Cardiac septum (tissue), 1 donor: ENCODE measurements around the gene S100A10. TPM values are rescaled to one million over a fixed set of nuclear protein-coding genes. Genes with fewer than 3 reads are reported as not detected.

ENCODE experiments used
- DNase-seq: peaks from one replicate; pipeline ENCODE4 v3.0.0-alpha.2; 2020; ENCODE audit warnings: low spot score
- intact Hi-C: fragments of 100-400 bp; cut with DNase I; formaldehyde crosslinking; loops from one replicate; pipeline ENCODE4 v1.14.0; 2022
- total RNA-seq: library from RNA; stranded (reverse); fragmentation: NEBNext Ultra II Directional; extraction: Animal tissue kit (Norgen Biotek cat#: 25700); gene quantifications from one replicate; pipeline ENCODE4 v1.2.1, GENCODE V29; 2021
- donor health status: DM: no; HTN: no; CAD: no.

Gene S100A10
- total RNA-seq, 1 donor from 2014 or later: 131 TPM

DNA sequence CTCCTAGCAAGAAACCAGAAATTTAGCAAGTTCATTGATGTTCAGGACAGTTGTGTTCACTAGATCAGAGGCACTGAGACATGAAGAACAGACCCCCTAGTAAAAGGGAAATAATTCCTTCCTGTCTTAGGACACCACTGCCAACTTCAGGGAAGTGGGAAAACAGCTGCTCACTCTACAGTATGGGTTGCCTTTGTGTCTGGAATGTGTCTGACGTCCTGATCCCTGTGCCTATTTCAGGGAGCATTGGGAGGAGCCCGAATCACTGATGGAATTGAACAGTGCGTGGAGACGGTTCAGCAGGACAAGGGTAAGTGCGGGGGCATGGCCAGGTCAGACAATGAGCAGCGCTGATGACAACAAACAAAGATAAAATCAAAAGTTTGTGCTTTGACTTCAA lies 22.1 kb upstream of the S100A10 start:
- intact Hi-C loops: no loop called here
- DNase-seq: no peak

DNA sequence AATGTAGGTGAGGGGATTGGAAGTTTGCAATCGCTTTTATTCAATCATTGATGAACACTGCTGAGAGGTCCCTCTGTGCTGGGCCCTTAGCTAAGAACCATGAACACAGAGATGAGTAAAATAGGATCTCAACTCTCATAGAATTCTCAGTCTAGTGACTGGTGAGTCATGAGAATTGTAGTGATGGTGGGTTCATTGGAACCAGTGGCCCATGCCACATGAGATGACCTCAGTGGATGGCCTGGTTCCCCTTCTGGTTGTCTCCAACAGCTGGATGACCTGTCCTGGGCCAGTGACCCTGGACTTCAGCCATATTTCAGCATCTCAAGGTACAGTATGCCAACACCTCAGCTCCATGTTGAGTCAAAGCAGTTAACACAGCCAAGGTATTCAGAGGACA lies 21.3 kb upstream of the S100A10 start:
- no peak for DNase-seq
- intact Hi-C loops: no loop called here

DNA sequence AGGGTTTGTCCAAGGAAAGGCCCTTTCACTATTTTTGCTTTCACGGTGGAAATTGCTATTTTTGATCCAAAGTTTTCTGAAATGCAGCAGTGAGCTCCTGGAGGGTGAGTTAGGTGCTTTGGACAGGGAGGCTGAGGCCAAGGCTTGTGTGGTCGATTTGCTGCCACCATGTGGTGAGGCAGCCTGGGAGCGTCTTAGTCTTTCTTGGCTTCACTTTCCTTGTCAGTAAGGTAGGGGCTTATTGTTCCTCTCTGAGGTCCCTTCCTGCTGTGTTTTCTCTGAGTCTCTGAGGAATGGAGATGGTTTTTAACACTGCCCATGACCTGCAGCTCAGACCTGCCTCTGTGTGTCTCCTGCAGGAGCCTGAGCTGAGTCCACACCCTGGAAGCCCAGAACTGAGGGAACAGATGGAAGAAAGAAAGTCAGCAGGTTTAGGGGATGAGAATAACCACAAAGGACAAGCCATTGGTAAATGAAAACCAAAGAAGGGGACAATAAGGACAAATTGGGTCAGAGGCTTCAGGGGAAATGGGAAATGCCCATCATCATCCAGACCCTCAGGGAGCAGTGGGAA lies 20.1 kb upstream of the S100A10 start:
- intact Hi-C loops: no loop called here
- DNase-seq: no peak

DNA sequence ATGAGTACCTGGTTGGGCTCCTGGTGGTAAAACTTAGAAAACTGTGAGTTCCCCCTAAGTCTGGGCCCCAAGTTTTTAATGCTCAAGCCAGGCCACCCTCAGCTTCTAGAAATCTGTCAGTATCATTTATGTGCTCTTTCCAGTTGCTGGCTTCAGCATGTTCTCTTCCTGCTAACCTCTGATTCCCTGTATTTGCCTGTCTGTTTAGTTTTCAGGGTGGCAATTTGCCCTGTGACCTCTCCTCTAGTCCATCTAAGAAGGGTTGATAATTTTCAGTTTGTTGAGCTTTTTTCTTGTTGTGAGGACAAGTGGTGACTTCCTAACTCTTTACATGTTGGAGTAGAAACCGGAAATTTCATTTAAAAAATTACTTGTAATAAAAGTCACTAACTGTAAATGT lies 16.0 kb upstream of the S100A10 start:
- intact Hi-C loops: no loop called here
- no peak for DNase-seq

DNA sequence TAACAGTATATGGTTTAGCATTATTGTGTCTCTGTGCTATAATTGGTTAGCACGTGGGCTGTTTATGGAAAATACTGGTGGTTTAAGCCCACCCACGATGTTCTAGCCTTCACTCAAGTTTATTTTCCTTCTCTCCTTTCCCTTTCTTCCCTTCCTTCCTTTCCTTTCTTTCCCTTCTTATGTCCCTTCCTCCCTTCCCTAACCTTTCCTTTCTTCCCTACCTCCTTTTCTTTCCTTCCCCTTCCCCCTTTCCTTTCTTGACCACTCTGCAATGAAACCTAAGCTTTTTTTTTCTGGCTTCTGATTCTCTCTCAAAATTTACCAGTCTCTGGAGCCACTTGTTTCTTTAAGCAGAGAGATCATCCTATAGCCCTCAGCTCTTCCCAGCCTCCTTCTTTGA lies 13.4 kb upstream of the S100A10 start:
- no peak for DNase-seq
- intact Hi-C loops: no loop called here

DNA sequence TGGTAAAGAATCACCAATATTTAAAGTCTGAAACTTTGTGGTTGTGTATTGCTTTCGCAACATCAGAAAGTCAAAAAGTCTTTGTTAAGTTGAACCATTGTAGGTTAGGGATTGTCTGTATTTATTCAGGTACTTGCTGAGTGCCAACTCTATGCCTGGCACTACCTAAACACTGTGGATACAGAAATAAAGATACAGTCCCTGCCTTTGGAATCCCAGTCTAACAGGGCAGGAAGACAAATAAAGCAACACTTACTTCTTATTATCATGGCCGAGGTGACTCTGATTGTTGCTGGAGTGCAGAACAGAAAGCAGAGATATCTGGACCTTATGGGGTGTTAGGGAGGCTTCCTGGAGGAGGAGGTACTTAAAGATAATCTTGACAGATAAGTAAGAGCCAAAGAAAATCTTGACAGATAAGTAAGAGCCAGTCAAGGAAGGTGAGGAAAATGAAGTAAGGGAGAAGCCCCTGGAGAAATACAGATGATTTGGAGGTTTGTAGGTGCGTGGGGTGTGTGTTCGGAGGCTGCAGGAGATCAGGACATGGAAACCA lies 11.8 kb upstream of the S100A10 start:
- intact Hi-C loops: no loop called here
- no peak for DNase-seq

DNA sequence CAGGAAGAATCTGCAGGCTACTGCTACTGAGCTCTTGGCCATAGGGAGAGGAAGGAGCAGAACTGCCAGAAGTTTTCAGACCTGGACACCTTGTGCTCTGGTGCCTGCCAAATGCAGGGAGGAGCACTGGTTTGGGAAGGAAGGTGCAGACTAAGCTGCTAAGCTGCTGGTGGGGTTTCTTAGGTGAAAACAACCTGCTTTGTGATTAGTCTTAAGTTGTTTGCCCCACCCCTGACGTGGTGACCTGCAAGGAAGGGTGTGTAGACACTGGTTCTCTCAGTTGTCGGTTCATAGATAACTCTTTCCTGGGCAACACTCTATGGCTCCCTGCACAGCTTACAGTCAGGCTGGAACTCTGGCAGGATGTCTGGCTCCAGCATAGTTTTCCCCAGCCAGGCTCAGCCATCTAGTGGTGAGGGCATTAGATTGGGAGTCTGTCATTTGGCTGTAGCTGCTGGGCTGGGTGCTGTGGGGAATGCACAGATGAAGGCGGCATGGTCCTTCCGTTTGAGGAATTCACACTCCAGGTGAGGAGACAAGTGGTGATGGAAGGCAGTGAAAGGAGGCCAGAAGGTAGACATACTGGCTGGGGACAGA lies 10.3 kb upstream of the S100A10 start:
- intact Hi-C loops: loop anchor here (5.0 kb wide), 1 partner anchor 37 kb away; no protein-coding TSS in a partner anchor
- DNase-seq: no peak

DNA sequence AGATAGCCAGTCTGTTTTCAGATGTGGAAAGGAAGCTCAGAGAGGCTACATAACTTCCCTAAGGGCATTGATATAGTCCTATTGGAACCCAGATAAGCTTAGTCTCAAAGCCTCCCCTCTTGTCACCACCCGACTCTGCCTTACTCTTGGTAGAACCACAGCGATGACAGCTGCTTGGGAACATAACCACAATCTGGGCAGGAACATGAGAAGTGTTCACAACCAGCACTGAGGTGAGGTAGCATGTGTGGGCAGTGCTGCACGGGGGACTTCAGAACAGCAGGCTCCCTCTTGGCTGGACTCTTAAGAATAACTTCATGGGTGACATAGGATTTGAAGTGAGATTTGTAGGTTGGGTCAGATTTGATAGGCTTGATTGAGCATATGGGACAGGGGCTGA lies 9.3 kb upstream of the S100A10 start:
- intact Hi-C loops: loop anchor here (5.0 kb wide), 1 partner anchor 36 kb away; no protein-coding TSS in a partner anchor
- no peak for DNase-seq

DNA sequence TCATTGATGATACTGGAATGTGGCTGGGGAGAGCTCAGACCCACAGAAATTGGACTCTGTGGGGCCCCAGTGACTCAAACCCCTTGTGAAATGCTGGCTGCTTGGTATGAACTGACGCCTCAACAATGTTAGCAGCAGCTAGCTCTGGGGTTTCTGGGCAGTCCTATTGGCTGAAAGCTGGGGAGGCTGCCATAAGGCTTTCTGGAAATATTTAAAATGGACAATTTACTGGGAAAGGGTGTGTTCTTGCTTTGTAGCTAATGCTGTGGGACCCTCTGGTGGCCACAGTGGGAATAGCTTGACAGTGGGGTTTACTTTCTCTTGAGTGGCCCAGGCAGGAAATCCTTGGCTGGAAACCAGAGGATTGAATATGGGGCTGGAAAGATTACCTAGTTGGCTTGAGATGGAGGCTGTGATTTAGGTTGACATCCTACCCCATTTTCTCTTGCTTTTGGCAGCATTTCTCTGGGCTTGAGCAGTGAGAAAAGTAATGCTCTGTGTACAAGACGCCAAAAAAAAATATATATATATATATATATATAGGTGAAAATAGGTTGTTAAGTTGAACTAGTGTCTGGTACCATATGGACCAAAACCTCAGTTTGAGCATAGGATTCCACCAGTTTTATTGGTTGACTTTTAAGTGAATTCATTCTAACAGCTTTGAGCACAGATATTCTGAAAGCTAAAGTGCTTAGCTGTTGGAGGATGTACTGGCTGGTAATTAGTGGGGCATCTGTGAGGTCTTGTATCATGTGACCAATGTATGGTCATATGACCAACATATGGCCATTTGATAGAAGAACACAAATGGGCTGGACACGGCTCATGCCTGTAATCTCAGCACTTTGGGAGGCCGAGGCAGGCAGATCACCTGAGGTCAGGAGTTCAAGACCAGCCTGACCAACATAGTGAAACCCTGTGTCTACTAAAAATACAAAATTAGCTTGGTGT lies 8.2 kb upstream of the S100A10 start:
- DNase-seq: no peak
- intact Hi-C loops: loop anchor here (1.0 to 5.0 kb wide), 2 partner anchors 35 to 68 kb away; no protein-coding TSS in a partner anchor

DNA sequence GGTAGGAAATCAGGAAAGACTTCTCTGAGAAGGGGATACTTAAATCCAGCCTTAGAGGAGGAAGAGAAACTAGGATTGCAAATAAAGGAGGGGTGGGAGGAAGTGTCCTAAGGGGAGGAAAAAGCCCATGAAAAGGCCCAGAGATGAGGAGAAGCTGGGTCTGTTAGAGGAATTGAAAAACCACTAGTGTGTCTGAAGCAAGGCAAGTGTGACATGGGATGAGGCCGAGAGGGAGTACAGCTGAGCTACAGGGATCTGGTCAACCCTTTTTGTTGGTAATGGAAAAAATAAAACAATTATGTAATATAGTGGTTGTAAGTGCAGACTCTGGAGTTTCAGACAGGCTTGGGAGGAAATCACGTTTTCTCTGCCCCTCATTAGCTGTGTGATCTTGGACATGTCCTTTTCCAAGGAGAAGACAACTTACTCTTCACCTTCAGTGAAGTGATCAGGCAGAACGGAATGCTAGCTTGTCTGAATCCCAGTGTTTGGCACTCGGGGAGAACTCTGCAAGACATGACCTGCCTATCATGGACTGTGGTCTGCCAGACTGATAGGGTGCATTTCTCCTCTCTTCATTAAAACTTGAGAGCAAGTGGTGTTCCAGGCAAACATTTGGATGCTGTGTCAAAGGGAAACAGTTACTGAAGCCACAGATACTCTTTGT lies 7.4 kb upstream of the S100A10 start:
- no peak for DNase-seq
- intact Hi-C loops: loop anchor here (1.0 to 5.0 kb wide), 2 partner anchors 34 to 67 kb away; no protein-coding TSS in a partner anchor

DNA sequence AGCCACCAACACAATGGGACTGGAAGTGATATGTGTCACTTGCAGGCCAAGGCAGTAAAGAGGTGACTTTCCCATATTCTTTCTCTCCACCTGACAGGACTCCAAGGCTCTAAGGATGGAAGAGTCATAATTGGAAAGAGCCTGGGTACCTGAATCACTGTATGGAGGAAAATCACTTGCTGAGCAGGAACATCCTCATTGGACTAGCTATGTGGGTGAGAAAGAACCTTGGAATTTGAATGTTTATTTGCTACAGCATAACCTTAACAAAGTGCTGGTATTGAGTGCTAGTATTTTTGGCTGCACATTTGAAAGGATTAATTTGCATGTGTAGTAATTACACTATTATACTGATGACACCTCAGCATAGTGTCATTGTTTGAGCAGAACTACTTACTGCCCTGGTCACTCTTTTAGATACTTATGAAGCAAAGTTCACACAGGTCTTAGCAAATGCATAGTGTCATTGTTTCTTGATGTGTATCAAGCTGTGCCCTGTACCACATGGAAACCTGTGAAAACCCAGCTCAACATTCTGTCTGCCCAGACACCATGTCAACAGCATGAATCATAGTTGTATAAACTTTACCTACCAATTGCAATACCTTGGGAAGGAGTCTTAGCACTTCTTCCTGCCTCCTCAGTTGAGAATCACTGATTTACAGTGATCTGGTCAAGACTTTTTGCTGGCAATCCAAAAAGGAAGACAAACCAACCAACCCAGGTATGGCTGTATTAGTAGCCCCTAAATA lies 5.1 kb upstream of the S100A10 start:
- intact Hi-C loops: no loop called here
- no peak for DNase-seq

DNA sequence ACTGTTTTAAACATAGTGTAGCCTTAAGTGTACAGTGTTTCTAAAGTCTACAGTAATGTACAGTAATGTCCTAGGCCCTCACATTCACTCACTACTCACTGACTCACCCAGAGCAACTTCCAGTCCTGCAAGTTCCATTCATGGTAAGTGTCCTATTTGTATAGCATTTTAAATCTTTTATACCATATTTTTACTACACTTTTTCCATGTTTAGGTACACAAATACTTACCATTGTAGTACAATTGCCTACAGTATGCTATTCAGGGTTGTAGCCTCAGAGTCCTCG lies 3.6 kb upstream of the S100A10 start:
- intact Hi-C loops: no loop called here
- DNase-seq: no peak

DNA sequence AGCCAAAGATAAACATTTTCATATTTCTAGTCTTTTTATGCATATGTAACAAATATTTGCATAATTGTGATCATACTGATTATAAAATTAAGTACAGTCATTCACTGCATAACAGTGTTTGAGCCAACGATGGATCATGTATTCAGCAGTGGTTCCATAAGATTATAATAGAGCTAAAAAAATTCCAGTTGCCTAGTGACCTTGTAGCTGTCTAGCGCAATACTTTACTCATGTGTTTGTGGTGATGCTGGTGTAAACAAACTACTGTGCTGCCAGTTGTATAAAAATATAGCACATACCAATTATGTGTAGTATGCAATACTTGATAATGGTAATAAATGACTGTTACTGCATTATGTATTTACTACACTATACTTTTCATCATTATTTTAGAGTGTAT lies 2.1 kb upstream of the S100A10 start:
- intact Hi-C loops: loop anchor here (1.0 kb wide), 1 partner anchor 61 kb away; no protein-coding TSS in a partner anchor
- no peak for DNase-seq

DNA sequence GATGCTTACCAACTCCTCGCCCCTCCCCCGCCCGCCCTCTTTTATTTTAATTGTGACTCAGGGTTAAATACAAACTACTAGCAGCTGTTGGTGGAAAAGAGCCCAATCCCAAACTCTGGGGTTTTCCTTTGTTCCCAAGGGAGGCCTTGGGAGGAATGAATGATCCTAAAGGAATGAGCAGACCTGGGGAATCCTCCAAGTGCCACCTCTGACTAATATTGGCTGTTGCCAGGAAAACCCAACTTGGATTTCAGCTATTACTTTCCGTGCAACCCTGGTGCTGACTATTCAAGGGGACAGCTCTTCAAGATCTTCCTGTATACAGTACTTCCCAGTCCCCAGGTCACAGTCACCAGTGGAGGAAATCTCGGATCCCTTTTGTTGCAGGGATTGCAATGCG lies 1.3 kb upstream of the S100A10 start:
- intact Hi-C loops: no loop called here
- DNase-seq: no peak

DNA sequence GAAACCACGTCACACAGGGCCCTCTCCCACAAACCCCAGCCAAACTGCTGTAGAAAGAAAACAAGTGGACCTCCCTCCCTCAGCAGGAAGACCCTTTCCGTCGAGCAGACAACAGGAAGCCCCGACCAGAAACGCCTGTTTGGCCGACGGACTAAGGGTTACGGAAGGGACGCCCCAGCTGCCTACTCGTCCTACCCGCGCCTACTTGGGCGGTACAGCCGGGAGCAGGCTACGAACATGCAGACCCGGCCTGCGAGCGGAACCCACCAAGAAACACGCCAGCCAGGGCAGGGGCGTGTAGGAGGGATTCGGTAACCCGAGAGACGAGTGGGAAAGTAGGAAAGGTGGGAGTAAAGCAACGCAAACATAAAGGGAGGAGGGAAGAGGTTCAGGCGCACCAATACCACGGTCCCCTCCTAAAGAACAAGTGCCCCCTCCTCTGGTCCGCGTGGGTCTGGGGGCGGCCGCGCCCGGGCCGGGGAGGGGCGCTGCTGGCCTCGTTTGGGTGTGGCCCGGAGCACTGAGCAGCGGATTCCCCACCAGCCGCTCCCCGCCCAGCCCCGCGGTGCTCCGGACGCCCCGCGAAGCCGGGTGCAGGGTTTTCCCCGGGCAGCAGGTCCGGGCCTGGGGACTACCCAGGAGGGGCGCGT lies 450 bp downstream of the S100A10 start:
- intact Hi-C loops: loop anchor here (2.0 kb wide), 1 partner anchor 42 kb away; no protein-coding TSS in a partner anchor

DNA sequence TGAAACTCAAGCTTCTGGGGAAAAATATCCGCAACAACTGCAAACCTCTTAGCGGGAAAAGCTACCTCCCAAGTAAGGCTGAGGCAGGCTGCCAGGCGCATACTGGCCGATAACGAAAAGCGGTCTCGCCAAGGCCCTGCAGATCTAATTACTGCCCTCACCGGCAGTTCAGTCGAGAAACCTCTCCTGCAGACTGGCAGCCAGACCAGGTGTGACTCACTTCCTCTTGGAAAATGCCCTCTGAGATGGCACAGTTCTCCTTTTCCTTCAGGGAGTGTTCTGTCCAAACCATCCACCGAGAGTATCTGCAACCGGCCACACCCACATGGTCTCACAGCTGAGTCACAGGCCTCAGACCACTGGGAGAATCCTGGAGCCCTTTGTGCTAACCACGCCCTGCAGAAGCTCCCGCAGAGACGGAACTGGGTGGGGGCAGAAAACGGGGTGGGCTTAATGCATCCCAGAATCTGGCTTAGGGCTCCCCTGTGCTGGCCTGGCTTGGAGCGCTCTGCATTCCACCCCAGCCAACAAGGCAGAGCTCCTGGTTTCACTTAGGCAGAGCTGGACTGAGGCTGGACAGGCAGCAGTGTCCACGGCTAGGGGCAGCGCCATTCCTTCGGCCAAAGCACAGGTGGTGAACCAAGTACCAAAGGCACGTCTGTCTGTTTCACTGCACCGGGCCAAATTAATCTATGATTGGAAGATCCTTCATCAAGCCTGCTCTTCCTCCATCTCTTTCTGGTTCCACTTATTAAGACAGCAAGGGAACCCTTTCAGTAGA lies 1.2 kb downstream of the S100A10 start:
- peak; percentile 88 for DNase-seq

More for the DNA sequence above, 450 bp downstream of the S100A10 start:
- no peak for DNase-seq

DNA sequence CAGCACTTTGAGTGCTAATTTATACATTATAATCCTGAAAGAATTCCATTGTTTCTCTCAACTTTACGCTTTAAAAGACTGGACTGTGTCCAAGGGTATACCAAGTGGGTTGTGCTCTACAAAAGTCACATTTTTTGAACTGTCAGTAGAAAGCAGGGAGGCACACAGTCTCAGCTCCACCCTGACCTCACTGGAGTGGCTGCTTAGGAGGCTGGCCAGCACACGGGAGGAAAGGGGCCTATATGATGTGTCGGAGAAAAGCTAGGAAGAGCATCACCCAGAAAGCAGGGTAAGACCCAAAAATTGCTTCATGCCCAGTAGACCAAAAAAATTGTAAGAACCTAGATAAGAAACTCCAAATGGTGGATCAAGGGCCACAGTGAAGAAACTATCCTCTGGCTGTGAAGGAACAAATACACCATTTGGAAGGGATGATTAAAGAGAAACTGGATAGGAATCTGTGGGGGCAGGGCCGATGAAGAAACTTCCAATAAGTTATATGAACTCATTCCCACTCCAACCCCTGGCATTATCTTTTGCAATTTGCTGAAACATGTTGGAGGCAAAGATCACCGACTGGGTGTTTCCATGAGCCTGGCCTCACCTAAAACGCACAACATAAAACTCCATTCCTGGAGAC lies 1.9 kb downstream of the S100A10 start:
- intact Hi-C loops: loop anchor here (1.0 to 2.0 kb wide), 2 partner anchors 43 to 45 kb away; no protein-coding TSS in a partner anchor

More for the DNA sequence above, 1.2 kb downstream of the S100A10 start:
- intact Hi-C loops: loop anchor here (1.0 to 2.0 kb wide), 2 partner anchors 42 to 46 kb away; no protein-coding TSS in a partner anchor

More for the DNA sequence above, 1.9 kb downstream of the S100A10 start:
- no peak for DNase-seq
